Skeletal muscle tissue (tissue), 4 donors: Measurements from ENCODE around the gene JPH4. TPM values are rescaled to one million over a fixed set of nuclear protein-coding genes. Genes with fewer than 3 reads are reported as not detected.

Experiments
- H3K27ac ChIP-seq: one replicate; pipeline ENCODE4 v1.7.0; 2013; ENCODE audit warnings: mild to moderate bottlenecking, low read depth, low read length, inconsistent platforms
- H3K27me3 ChIP-seq, 3 donors: one replicate each; pipeline ENCODE4 v1.7.0; 2013; ENCODE audit warnings: low read length in 3 of 3; ENCODE audit not compliant: control insufficient read depth in 3 of 3, insufficient read depth in 3 of 3
- H3K36me3 ChIP-seq, 3 donors: one replicate each; pipeline ENCODE4 v1.7.0; 2013; ENCODE audit warnings: low read length in 3 of 3; ENCODE audit not compliant: control insufficient read depth in 3 of 3, insufficient read depth in 3 of 3
- H3K4me1 ChIP-seq, 3 donors: one replicate each; pipeline ENCODE4 v1.7.0; 2013; ENCODE audit warnings: low read length in 3 of 3, mild to moderate bottlenecking in 3 of 3; ENCODE audit not compliant: control insufficient read depth in 3 of 3, insufficient read depth in 3 of 3
- H3K4me3 ChIP-seq, 3 donors: one replicate each; pipeline ENCODE4 v1.7.0; 2013; ENCODE audit warnings: low read length in 3 of 3
- H3K9ac ChIP-seq, 3 donors: one replicate each; pipeline ENCODE4 v1.7.0; 2013; ENCODE audit warnings: low read length in 3 of 3, mild to moderate bottlenecking in 3 of 3, moderate library complexity in 2 of 3, low read depth in 1 of 3
- H3K9me3 ChIP-seq, 3 donors: one replicate each; pipeline ENCODE4 v1.7.0; 2013; ENCODE audit warnings: low read length in 3 of 3; ENCODE audit not compliant: control insufficient read depth in 3 of 3
- total RNA-seq: library from RNA; depleted of rRNA; stranded (reverse); fragments of >200 nt; gene quantifications from one replicate; pipeline ENCODE4 v1.2.3, GENCODE V29; 2014
- donor health status: Osteomylitis.

JPH4 gene
- total RNA-seq, 1 donor from 2014 or later: 1.0 TPM

GRCh38 chr14:23522643-23523198, 55.9 kb downstream of the JPH4 start:
- no peaks in the 10 kb centered on the region for H3K9me3 ChIP-seq
- no peaks in the 10 kb centered on the region for H3K27me3 ChIP-seq
- no peak overlapping the region for H3K9ac ChIP-seq
- H3K4me3 ChIP-seq: no peak overlapping the region
- H3K4me1 ChIP-seq: peaks cover 0 to 8% (median 5%) of the 10 kb centered on the region in 3 donors
- H3K36me3 ChIP-seq: peaks cover 0 to 2% (median 0%) of the 10 kb centered on the region in 3 donors
- no peak overlapping the region for H3K27ac ChIP-seq

- peaks cover 0 to 8% (median 5%) of the 10 kb centered on the region in 3 donors for H3K4me1 ChIP-seq
- H3K4me3 ChIP-seq: no peak overlapping the region
- H3K27ac ChIP-seq: no peak overlapping the region
- no peaks in the 10 kb centered on the region for H3K27me3 ChIP-seq
- H3K36me3 ChIP-seq: peaks cover 0 to 2% (median 0%) of the 10 kb centered on the region in 3 donors
- no peaks in the 10 kb centered on the region for H3K9me3 ChIP-seq
- H3K9ac ChIP-seq: no peak overlapping the region
These were observed 56.6 kb downstream of the JPH4 start for GRCh38 chr14:23521785-23522640.

- no peak overlapping the region for H3K9ac ChIP-seq
These were observed 57.6 kb downstream of the JPH4 start for GRCh38 chr14:23520899-23521533.

GRCh38 chr14:23518709-23519108, 59.9 kb downstream of the JPH4 start:
- H3K27me3 ChIP-seq: no peaks in the 10 kb centered on the region
- H3K4me3 ChIP-seq: no peak overlapping the region
- no peaks in the 10 kb centered on the region for H3K36me3 ChIP-seq
- H3K4me1 ChIP-seq: peaks cover 0 to 12% (median 5%) of the 10 kb centered on the region in 3 donors
- H3K9me3 ChIP-seq: no peaks in the 10 kb centered on the region
- no peak overlapping the region for H3K9ac ChIP-seq
- no peak overlapping the region for H3K27ac ChIP-seq

More at GRCh38 chr14:23520899-23521533, 57.6 kb downstream of the JPH4 start:
- Histone ChIP-seq H3K36me3 (peaks cover 0 to under 1% (median 0%) of the 10 kb centered on the region in 3 donors), H3K9me3 (no peaks in the 10 kb centered on the region), H3K4me1 (peaks cover 0 to 8% (median 5%) of the 10 kb centered on the region in 3 donors), H3K27ac (no peak overlapping the region), H3K27me3 (no peaks in the 10 kb centered on the region), H3K4me3 (no peak overlapping the region)

Other genes with a start within 250 kb of the JPH4 start
- 12.5 TPM for gene SLC22A17, start 225.9 kb downstream of the JPH4 start, total RNA-seq
- 17.2 TPM for gene EFS, start 213.6 kb downstream of the JPH4 start, total RNA-seq
- gene IL25, start 206.0 kb downstream of the JPH4 start, total RNA-seq: not detected
- gene CMTM5, start 201.7 kb downstream of the JPH4 start, total RNA-seq: 2.1 TPM
- gene MYH6, start 170.5 kb downstream of the JPH4 start, total RNA-seq: 2.1 TPM
- gene MYH7, start 143.1 kb downstream of the JPH4 start, total RNA-seq: 426 TPM
- gene NGDN, start 109.1 kb downstream of the JPH4 start, total RNA-seq: 32.4 TPM
- gene ZFHX2, start 27.0 kb downstream of the JPH4 start, total RNA-seq: not detected
- gene THTPA, start 22.5 kb downstream of the JPH4 start, total RNA-seq: 7.8 TPM
- gene AP1G2, start 11.0 kb downstream of the JPH4 start, total RNA-seq: 8.4 TPM
- gene DHRS2, start 57.6 kb upstream of the JPH4 start, total RNA-seq: not detected